22Rv1 (cell line): Measurements from ENCODE around the gene C1QTNF12.

Experiments used
- CTCF ChIP-seq: fragments of 450-650 bp; IDR thresholded peaks from 2 replicates; pipeline ENCODE4 v1.5.1; 2017; ENCODE audit warnings: mild to moderate bottlenecking
- ZFX ChIP-seq: fragments of 450-650 bp; IDR thresholded peaks from 2 replicates; pipeline ENCODE4 v1.6.1; 2017; ENCODE audit warnings: antibody characterized with exemption, borderline replicate concordance

GRCh38 chr1:1236176-1236763 is 10.3 kb downstream of the C1QTNF12 start:
- TF ChIP-seq CTCF: no peak
- TF ChIP-seq ZFX: no peak
